Gastrocnemius medialis (tissue), 4 donors: ENCODE results near the gene ARHGEF19. TPM values are rescaled to one million over a fixed set of nuclear protein-coding genes. Genes with fewer than 3 reads are reported as not detected.
A peak's percentile ranks its signal among the peaks of the same experiment; 100 is the strongest.

Source experiments
- ATAC-seq, 2 donors: fragments of 150-250 bp; one replicate each; pipeline ENCODE4 v1.9.1; 2016
- DNase-seq, 2 donors: peaks; one replicate each; pipeline ENCODE4 v3.0.0-alpha.2; 2019
- H3K27ac ChIP-seq, 4 donors: fragments of 200-600 bp; sonication (generic); 1 replicate in 1 of 4; 2 replicates in 3 of 4; pipeline ENCODE4 v1.5.1; 2016 to 2018; ENCODE audit warnings: mild to moderate bottlenecking in 2 of 4, moderate library complexity in 1 of 4
- H3K27me3 ChIP-seq, 3 donors: fragments of 200-600 bp; sonication (generic) in 2 of 3; 1 replicate in 1 of 3; 2 replicates in 2 of 3; pipeline versions ENCODE4 v1.5.1 to v1.6.0; 2016 to 2019; ENCODE audit warnings: mild to moderate bottlenecking in 1 of 3, moderate library complexity in 1 of 3
- H3K36me3 ChIP-seq, 2 donors: fragments of 200-600 bp; sonication (generic) in 1 of 2; one replicate each; pipeline ENCODE4 v1.5.1; 2017 to 2018
- H3K4me1 ChIP-seq, 2 donors: fragments of 200-600 bp; sonication (generic) in 1 of 2; one replicate each; pipeline ENCODE4 v1.5.1; 2016 to 2017; ENCODE audit warnings: mild to moderate bottlenecking in 2 of 2
- H3K4me3 ChIP-seq, 4 donors: fragments of 200-600 bp; sonication (generic) in 3 of 4; 1 replicate in 1 of 4; 2 replicates in 3 of 4; pipeline ENCODE4 v1.5.1; 2016 to 2019; ENCODE audit warnings: mild to moderate bottlenecking in 2 of 4
- H3K9me3 ChIP-seq, 3 donors: fragments of 200-600 bp; sonication (generic) in 2 of 3; 1 replicate in 1 of 3; 2 replicates in 2 of 3; pipeline ENCODE4 v1.5.1; 2016 to 2019
- CTCF ChIP-seq, 5 experiments: fragments of 450-650 bp in 3 of 5; fragments of 200-600 bp in 2 of 5; sonication (generic) in 2 of 5; IDR thresholded peaks in 4 of 5; conservative IDR thresholded peaks in 1 of 5; 1 replicate in 4 of 5; 2 replicates in 1 of 5; pipeline ENCODE4 v1.5.1; 2016 to 2019; ENCODE audit warnings: antibody characterized with exemption in 5 of 5, mild to moderate bottlenecking in 3 of 5, moderate library complexity in 3 of 5
- POLR2A ChIP-seq, 2 donors: fragments of 450-650 bp; IDR thresholded peaks; one replicate each; pipeline ENCODE4 v1.6.1; 2017; ENCODE audit warnings: antibody characterized with exemption in 2 of 2, mild to moderate bottlenecking in 2 of 2, moderate library complexity in 2 of 2
- in situ Hi-C, 4 donors: fragments of 200-750 bp; cut with MboI; loops; one replicate each; pipeline versions ENCODE4 v1.15.0 to v1.8.0; 2017; ENCODE audit warnings: low sequenced_read_pairs in 4 of 4
- intact Hi-C: fragments of 100-400 bp; cut with DNase I; formaldehyde crosslinking; loops from one replicate; pipeline ENCODE4 v1.15.1; 2023; ENCODE audit warnings: low total_unique reads
- total RNA-seq, 4 donors: library from RNA; depleted of rRNA; stranded (reverse); fragments of >200 nt; gene quantifications; one replicate each; pipeline versions ENCODE4 v1.1.0 to v1.2.3, GENCODE V29; 2016

ARHGEF19 gene
- total RNA-seq, 4 donors from 2014 or later, result 0.68 to 3.0 (median 2.3) TPM

- no peaks in the 10 kb centered on the region for H3K36me3 ChIP-seq
- no peak for DNase-seq
- intact Hi-C loops (loop anchor here (2.0 to 5.0 kb wide), 2 partner anchors 27 to 37 kb away; partner anchors contain the start of gene EPHA2), in situ Hi-C loops (loop anchor here in 1 of 4 donors (10.0 kb wide), 1 partner anchor 109 kb away; the partner anchor contains the start of gene FAM131C)
- H3K27me3 ChIP-seq, result peaks cover 0 to under 1% (median 0%) of the 10 kb centered on the region in 3 donors
- H3K4me1 ChIP-seq, result peaks cover 9 to 13% of the 10 kb centered on the region in 2 donors
- ATAC-seq, result no peak
- TF ChIP-seq CTCF (IDR thresholded peaks at IDR 0.05 in 4 of 5, conservative IDR thresholded peaks at IDR 0.05 in 1 of 5) (no peak), POLR2A (IDR thresholded peaks at IDR 0.05) (no peak)
- no peaks in the 10 kb centered on the region for H3K9me3 ChIP-seq
- no peak overlapping the region for H3K4me3 ChIP-seq
- peak overlapping the region; percentile 23 to 41 (median 27) for H3K27ac ChIP-seq
These were observed 28.5 kb downstream of the ARHGEF19 start for GRCh38 chr1:16183765-16184556.

GRCh38 chr1:16183179-16183578, 29.3 kb downstream of the ARHGEF19 start:
- intact Hi-C loops (loop anchor here (2.0 to 5.0 kb wide), 2 partner anchors 26 to 36 kb away; partner anchors contain the start of gene EPHA2), in situ Hi-C loops (loop anchor here in 1 of 4 donors (10.0 kb wide), 1 partner anchor 108 kb away; the partner anchor contains the start of gene FAM131C)
- H3K27me3 ChIP-seq, result no peaks in the 10 kb centered on the region
- peaks cover 9 to 13% of the 10 kb centered on the region in 2 donors for H3K4me1 ChIP-seq
- peak; percentile 10 to 44 for TF ChIP-seq POLR2A (IDR thresholded peaks at IDR 0.05)
- TF ChIP-seq CTCF (IDR thresholded peaks at IDR 0.05 in 4 of 5, conservative IDR thresholded peaks at IDR 0.05 in 1 of 5), result no peak
- ATAC-seq, result peak; percentile 45 to 67
- DNase-seq, result peak; percentile 31 to 58
- H3K4me3 ChIP-seq, result no peak overlapping the region
- no peaks in the 10 kb centered on the region for H3K36me3 ChIP-seq
- H3K9me3 ChIP-seq, result no peaks in the 10 kb centered on the region
- peak overlapping the region; percentile 23 to 89 (median 84) for H3K27ac ChIP-seq

DNA sequence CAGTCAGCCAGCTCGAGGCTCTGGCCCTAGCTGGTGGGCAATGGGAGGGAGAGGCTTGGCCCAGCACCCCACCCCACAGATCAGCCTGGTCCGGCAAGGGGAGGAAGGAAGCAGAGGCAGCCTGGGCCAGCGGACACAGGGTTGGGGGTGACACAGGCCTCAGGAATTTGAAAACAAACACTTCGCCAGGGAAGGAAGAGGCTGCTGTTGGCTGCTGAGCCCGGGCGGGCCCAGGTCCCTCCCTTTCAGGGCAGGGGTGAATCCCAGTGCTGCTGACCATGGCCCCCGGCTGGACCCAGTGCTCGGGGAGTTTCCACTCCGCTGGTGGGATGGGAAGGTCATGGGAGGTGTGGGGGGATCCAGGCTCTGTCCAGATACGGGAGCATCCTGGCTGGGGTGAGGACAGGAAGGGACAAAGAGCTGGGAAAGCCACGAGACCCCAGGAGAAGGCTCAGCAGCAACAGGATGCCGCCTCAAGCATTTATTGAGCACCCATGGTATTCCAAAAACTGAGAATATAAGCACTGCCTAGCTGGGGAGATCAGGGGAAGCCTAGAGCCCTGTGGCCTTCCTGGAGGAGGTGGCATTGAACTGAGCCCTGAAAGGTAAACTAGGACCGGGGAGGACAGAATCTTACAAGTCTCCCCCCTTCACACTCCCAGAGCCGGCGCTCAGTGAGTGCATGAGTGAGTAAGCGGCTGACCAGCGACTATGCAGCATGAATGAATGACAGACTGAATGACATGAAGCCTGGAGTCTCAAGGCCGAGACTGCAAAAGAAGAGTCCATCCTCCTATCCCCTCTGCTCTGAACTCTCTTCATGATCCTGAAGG, 30.3 kb downstream of the ARHGEF19 start:
- peak; percentile 82 to 86 for ATAC-seq
- Histone ChIP-seq H3K36me3 (no peaks in the 10 kb centered on the region), H3K4me1 (peaks cover 9 to 13% of the 10 kb centered on the region in 2 donors), H3K27me3 (no peaks in the 10 kb centered on the region), H3K9me3 (no peaks in the 10 kb centered on the region), H3K4me3 (peak overlapping the region in 1 of 4 donors; percentile 19), H3K27ac (peak overlapping the region; percentile 79 to 89 (median 84))
- peak; percentile 75 to 81 for DNase-seq
- intact Hi-C loops (loop anchor here (2.0 to 5.0 kb wide), 2 partner anchors 25 to 35 kb away; partner anchors contain the start of gene EPHA2), in situ Hi-C loops (loop anchor here in 1 of 4 donors (10.0 kb wide), 1 partner anchor 107 kb away; the partner anchor contains the start of gene FAM131C)
- TF ChIP-seq CTCF (IDR thresholded peaks at IDR 0.05 in 4 of 5, conservative IDR thresholded peaks at IDR 0.05 in 1 of 5), result no peak
- TF ChIP-seq POLR2A (IDR thresholded peaks at IDR 0.05), result peak in 1 of 2 donors; percentile 11

GRCh38 chr1:16180291-16180824, 32.1 kb downstream of the ARHGEF19 start:
- intact Hi-C loops, result loop anchor here (5.0 kb wide), 1 partner anchor 33 kb away; no protein-coding TSS in a partner anchor
- Histone ChIP-seq H3K9me3 (no peaks in the 10 kb centered on the region), H3K36me3 (no peaks in the 10 kb centered on the region), H3K27me3 (no peaks in the 10 kb centered on the region), H3K4me3 (no peak overlapping the region), H3K4me1 (peaks cover 23 to 24% of the 10 kb centered on the region in 2 donors), H3K27ac (peak overlapping the region; percentile 79 to 89 (median 84))
- ATAC-seq (no peak), DNase-seq (no peak)
- in situ Hi-C loops, result loop anchor here in 1 of 4 donors (10.0 kb wide), 1 partner anchor 106 kb away; the partner anchor contains the start of gene FAM131C
- TF ChIP-seq CTCF (IDR thresholded peaks at IDR 0.05 in 4 of 5, conservative IDR thresholded peaks at IDR 0.05 in 1 of 5) (no peak), POLR2A (IDR thresholded peaks at IDR 0.05) (no peak)
